CD4-positive, CD25-positive, alpha-beta regulatory T cell (primary cell): ENCODE results near the gene NUP210. TPM values are rescaled to one million over a fixed set of nuclear protein-coding genes. Genes with fewer than 3 reads are reported as not detected.

Experiments
- ATAC-seq, 2 donors: fragments of 150-1000 bp; cut with Tn5 transposase; one replicate each; pipeline ENCODE4 v1.10.0; 2021; ENCODE audit warnings: low read depth in 2 of 2, moderate number of reproducible peaks in 2 of 2, moderate library complexity in 1 of 2
- DNase-seq, 3 donors: peaks; one replicate each; pipeline versions ENCODE4 v3.0.0 to v3.0.0-alpha.2; 2012 to 2022; ENCODE audit warnings: mixed read lengths in 1 of 3
- H3K27ac ChIP-seq: one replicate; pipeline ENCODE4 v1.7.0; 2013; ENCODE audit warnings: mild to moderate bottlenecking, low read length; ENCODE audit not compliant: insufficient read depth, poor library complexity, severe bottlenecking
- H3K27me3 ChIP-seq: one replicate; pipeline ENCODE4 v1.7.0; 2013; ENCODE audit warnings: low read length; ENCODE audit not compliant: control insufficient read depth, insufficient read depth
- H3K36me3 ChIP-seq: one replicate; pipeline ENCODE4 v1.7.0; 2013; ENCODE audit warnings: mild to moderate bottlenecking, low read length, moderate library complexity; ENCODE audit not compliant: control insufficient read depth, insufficient read depth
- H3K4me1 ChIP-seq: 2 replicates; pipeline ENCODE4 v1.7.0; 2013; ENCODE audit warnings: mild to moderate bottlenecking, low read length; ENCODE audit not compliant: insufficient read depth, control insufficient read depth, poor library complexity, severe bottlenecking
- H3K4me3 ChIP-seq: one replicate; pipeline ENCODE4 v1.7.0; 2013; ENCODE audit warnings: low read depth, mild to moderate bottlenecking, low read length, moderate library complexity
- H3K9me3 ChIP-seq, 2 experiments: 1 replicate in 1 of 2; 2 replicates in 1 of 2; pipeline ENCODE4 v1.7.0; 2013; ENCODE audit warnings: low read length in 2 of 2, mild to moderate bottlenecking in 1 of 2, moderate library complexity in 1 of 2; ENCODE audit not compliant: control insufficient read depth in 2 of 2
- H3K27ac Mint-ChIP-seq, 3 donors: one replicate each; pipeline ENCODE4 v1.8.0; 2020 to 2022; ENCODE audit warnings: mild to moderate bottlenecking in 3 of 3, mixed read lengths in 3 of 3, moderate library complexity in 2 of 3
- H3K27me3 Mint-ChIP-seq: one replicate; pipeline ENCODE4 v1.8.0; 2022; ENCODE audit warnings: mild to moderate bottlenecking, mixed read lengths
- H3K36me3 Mint-ChIP-seq: one replicate; pipeline ENCODE4 v1.8.0; 2020; ENCODE audit warnings: mixed read lengths
- H3K4me1 Mint-ChIP-seq, 4 donors: one replicate each; pipeline ENCODE4 v1.8.0; 2020 to 2022; ENCODE audit warnings: mixed read lengths in 4 of 4, mild to moderate bottlenecking in 1 of 4
- H3K4me3 Mint-ChIP-seq, 4 donors: one replicate each; pipeline ENCODE4 v1.8.0; 2020 to 2022; ENCODE audit warnings: mild to moderate bottlenecking in 4 of 4, mixed read lengths in 4 of 4, moderate library complexity in 3 of 4
- H3K9me3 Mint-ChIP-seq, 7 donors: one replicate each; pipeline ENCODE4 v1.8.0; 2020 to 2022; ENCODE audit warnings: mixed read lengths in 7 of 7, mild to moderate bottlenecking in 3 of 7, moderate library complexity in 2 of 7
- polyA plus RNA-seq, 4 donors: library from polyadenylated mRNA; unstranded; fragments of 300-500 nt; fragmentation: Illumina TruSeq; gene quantifications; one replicate each; pipeline ENCODE4 v1.2.3, GENCODE V29; 2021
- total RNA-seq: library from RNA; stranded (reverse); gene quantifications from one replicate; pipeline ENCODE4 v1.2.3, GENCODE V29; 2022

NUP210 gene
- total and polyA plus RNA-seq, 5 donors from 2014 or later: 42.4 to 125 (median 45.4) TPM

GRCh38 chr3:13280811-13281506, 139.2 kb downstream of the NUP210 start:
- DNase-seq (no peak), ATAC-seq (no peak)
- H3K36me3 Mint-ChIP-seq: no peaks in the 10 kb centered on the region
- peaks cover 0 to 15% (median 8%) of the 10 kb centered on the region in 7 donors for H3K9me3 Mint-ChIP-seq
- H3K27me3 ChIP-seq: peaks cover 11% of the 10 kb centered on the region
- no peaks in the 10 kb centered on the region for H3K36me3 ChIP-seq
- no peak overlapping the region for H3K27ac Mint-ChIP-seq
- H3K27me3 Mint-ChIP-seq: peaks cover 55% of the 10 kb centered on the region
- peaks cover 6% of the 10 kb centered on the region for H3K4me1 ChIP-seq
- H3K4me3 Mint-ChIP-seq: peak overlapping the region; percentile 67 to 82 (median 76)
- peaks cover 12 to 17% of the 10 kb centered on the region in 2 experiments for H3K9me3 ChIP-seq
- no peak overlapping the region for H3K27ac ChIP-seq
- H3K4me1 Mint-ChIP-seq: peaks cover 0 to 12% (median 5%) of the 10 kb centered on the region in 4 donors
- H3K4me3 ChIP-seq: no peak overlapping the region

DNA sequence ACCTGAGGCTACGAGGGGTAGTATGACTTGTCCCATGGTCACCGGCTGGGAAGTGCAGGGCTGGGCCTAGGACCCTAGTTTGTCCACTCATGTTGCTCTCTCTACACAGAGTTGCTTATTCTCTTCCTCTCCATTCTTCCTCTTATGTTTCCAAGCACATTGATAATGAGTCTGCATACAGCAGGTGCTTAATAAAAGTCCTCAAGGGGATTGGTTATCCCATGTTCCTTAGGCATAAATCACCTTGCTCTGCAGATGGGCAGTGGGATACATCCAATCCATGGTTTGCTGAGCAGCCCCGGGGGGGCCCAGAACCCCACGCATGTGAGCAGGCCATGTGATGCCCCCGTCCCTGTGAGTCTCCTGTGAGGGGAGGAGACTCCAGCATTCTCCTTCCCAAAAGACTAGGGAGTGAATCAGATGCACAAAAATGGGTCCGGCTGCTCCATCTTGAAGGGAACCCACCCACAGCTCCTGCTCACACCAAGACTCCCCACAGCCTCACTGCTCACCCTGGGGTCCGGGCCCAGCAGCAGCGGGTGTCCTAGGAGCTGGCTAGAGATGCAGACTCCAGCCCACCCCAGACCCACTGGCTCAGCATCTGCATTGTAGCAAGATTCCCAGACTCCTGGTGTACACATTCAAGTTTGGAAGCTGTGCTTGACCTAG, 139.9 kb downstream of the NUP210 start:
- H3K4me3 Mint-ChIP-seq: no peak overlapping the region
- H3K27me3 Mint-ChIP-seq: peaks cover 60% of the 10 kb centered on the region
- Histone ChIP-seq H3K4me1 (peaks cover 6% of the 10 kb centered on the region), H3K27ac (no peak overlapping the region), H3K4me3 (no peak overlapping the region), H3K27me3 (peaks cover 11% of the 10 kb centered on the region), H3K9me3 (peaks cover 12 to 17% of the 10 kb centered on the region in 2 experiments), H3K36me3 (no peaks in the 10 kb centered on the region)
- DNase-seq (no peak), ATAC-seq (no peak)
- H3K4me1 Mint-ChIP-seq: peaks cover 0 to 12% (median 5%) of the 10 kb centered on the region in 4 donors
- peaks cover 0 to 15% (median 8%) of the 10 kb centered on the region in 7 donors for H3K9me3 Mint-ChIP-seq
- no peak overlapping the region for H3K27ac Mint-ChIP-seq
- no peaks in the 10 kb centered on the region for H3K36me3 Mint-ChIP-seq

GRCh38 chr3:13279532-13279910, 140.6 kb downstream of the NUP210 start:
- Mint-ChIP-seq H3K27me3 (peaks cover 60% of the 10 kb centered on the region), H3K4me1 (peaks cover 0 to 12% (median 5%) of the 10 kb centered on the region in 4 donors), H3K4me3 (no peak overlapping the region)

DNA sequence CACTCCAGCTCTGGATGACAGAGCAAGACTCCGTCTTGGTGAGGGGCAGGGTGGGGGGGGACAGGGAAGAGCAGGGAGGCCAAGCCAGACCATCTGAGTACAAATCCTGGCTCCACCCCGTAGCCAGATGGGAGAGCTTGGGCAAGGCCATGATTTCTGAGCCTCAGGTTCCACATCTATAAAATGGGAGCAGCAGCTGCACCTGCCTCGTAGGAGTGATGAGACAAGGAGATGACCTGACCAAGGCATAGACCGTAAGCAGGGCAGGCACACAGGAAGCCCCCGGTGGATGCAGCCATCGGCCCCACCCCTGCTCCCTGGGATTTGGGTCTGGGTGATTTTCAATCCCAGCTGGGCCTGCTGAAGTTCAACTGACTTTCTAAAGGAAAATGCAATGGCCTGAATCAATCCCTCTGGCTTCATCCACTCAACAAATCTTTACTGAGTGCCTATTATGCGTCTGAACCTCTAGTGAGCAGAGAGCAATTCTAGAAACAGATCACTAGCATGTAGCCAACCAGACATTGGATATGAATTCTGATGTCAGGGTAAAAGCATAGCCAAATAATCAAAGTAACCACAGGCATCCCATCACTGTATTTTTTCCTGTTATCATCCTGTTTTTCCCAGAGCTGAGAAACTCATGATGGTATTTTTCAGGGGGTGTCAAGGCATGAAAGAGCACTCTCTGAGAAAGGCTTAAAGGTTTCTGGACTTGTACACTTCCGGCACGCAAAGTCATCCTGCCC, 141.2 kb downstream of the NUP210 start:
- H3K9me3 Mint-ChIP-seq: peaks cover 0 to 7% (median 2%) of the 10 kb centered on the region in 7 donors
- H3K27me3 Mint-ChIP-seq: peaks cover 54% of the 10 kb centered on the region
- Histone ChIP-seq H3K27ac (no peak overlapping the region), H3K27me3 (peaks cover under 1% of the 10 kb centered on the region), H3K4me1 (peaks cover 6% of the 10 kb centered on the region), H3K4me3 (no peak overlapping the region), H3K9me3 (peaks cover 5 to 7% of the 10 kb centered on the region in 2 experiments), H3K36me3 (no peaks in the 10 kb centered on the region)
- no peak overlapping the region for H3K4me3 Mint-ChIP-seq
- no peak for ATAC-seq
- H3K27ac Mint-ChIP-seq: no peak overlapping the region
- H3K36me3 Mint-ChIP-seq: no peaks in the 10 kb centered on the region
- no peak for DNase-seq
- H3K4me1 Mint-ChIP-seq: peaks cover 0 to 10% (median 5%) of the 10 kb centered on the region in 4 donors

More at GRCh38 chr3:13279532-13279910, 140.6 kb downstream of the NUP210 start:
- Histone ChIP-seq H3K9me3 (peaks cover 11 to 13% of the 10 kb centered on the region in 2 experiments), H3K27me3 (peaks cover 7% of the 10 kb centered on the region), H3K36me3 (no peaks in the 10 kb centered on the region), H3K27ac (no peak overlapping the region), H3K4me3 (no peak overlapping the region), H3K4me1 (peaks cover 6% of the 10 kb centered on the region)
- peaks cover 0 to 12% (median 7%) of the 10 kb centered on the region in 7 donors for H3K9me3 Mint-ChIP-seq
- DNase-seq (no peak), ATAC-seq (no peak)
- no peak overlapping the region for H3K27ac Mint-ChIP-seq
- H3K36me3 Mint-ChIP-seq: no peaks in the 10 kb centered on the region

GRCh38 chr3:13277860-13278531, 142.1 kb downstream of the NUP210 start:
- no peak overlapping the region for H3K4me3 ChIP-seq
- DNase-seq: no peak
- no peak overlapping the region for H3K4me3 Mint-ChIP-seq
- H3K27me3 Mint-ChIP-seq: peaks cover 46% of the 10 kb centered on the region
- H3K36me3 ChIP-seq: no peaks in the 10 kb centered on the region
- H3K36me3 Mint-ChIP-seq: no peaks in the 10 kb centered on the region
- peaks cover 0 to 2% (median 0%) of the 10 kb centered on the region in 7 donors for H3K9me3 Mint-ChIP-seq
- no peaks in the 10 kb centered on the region for H3K27me3 ChIP-seq
- no peak overlapping the region for H3K27ac Mint-ChIP-seq
- ATAC-seq: no peak
- peaks cover 0 to 7% (median 3%) of the 10 kb centered on the region in 4 donors for H3K4me1 Mint-ChIP-seq
- no peak overlapping the region for H3K27ac ChIP-seq
- H3K9me3 ChIP-seq: no peaks in the 10 kb centered on the region
- peaks cover 6% of the 10 kb centered on the region for H3K4me1 ChIP-seq

- DNase-seq: no peak
- Histone ChIP-seq H3K36me3 (no peaks in the 10 kb centered on the region), H3K27me3 (no peaks in the 10 kb centered on the region), H3K4me3 (no peak overlapping the region), H3K27ac (no peak overlapping the region), H3K4me1 (peaks cover 6% of the 10 kb centered on the region), H3K9me3 (no peaks in the 10 kb centered on the region)
- Mint-ChIP-seq H3K4me3 (no peak overlapping the region), H3K36me3 (no peaks in the 10 kb centered on the region), H3K27me3 (peaks cover 46% of the 10 kb centered on the region), H3K4me1 (peaks cover 0 to 7% (median 3%) of the 10 kb centered on the region in 4 donors), H3K27ac (no peak overlapping the region), H3K9me3 (peaks cover 0 to 2% (median 0%) of the 10 kb centered on the region in 7 donors)
- ATAC-seq: no peak
Measured at GRCh38 chr3:13277196-13277813, 142.8 kb downstream of the NUP210 start.
